ENCODE data around the gene HOXD13.

The HOXD13 gene

GRCh38 chr2:176102309-176102866 lies 9.9 kb downstream of the HOXD13 start:
- Histone ChIP-seq H3K27me3 (replicated peaks; ENCODE audit: control insufficient read depth, insufficient read depth, low read length) (no peaks in the 10 kb centered on the region; the same call in 1 of the 2 replicates), H3K36me3 (ENCODE audit: control insufficient read depth, insufficient read depth, low read length) (no peaks in the 10 kb centered on the region), H3K4me3 (replicated peaks; ENCODE audit: low read depth, low read length) (no peak overlapping the region)
- no peak for TF ChIP-seq CTCF (IDR thresholded peaks at IDR 0.05; ENCODE audit: insufficient read depth, low read length, poor library complexity, severe bottlenecking)
- DNase-seq (ENCODE audit: extremely low read depth, insufficient read length): no peak

GRCh38 chr2:176103194-176103593 lies 10.7 kb downstream of the HOXD13 start:
- no peaks in the 10 kb centered on the region; the same call in 1 of the 2 replicates for H3K27me3 ChIP-seq (replicated peaks; ENCODE audit: control insufficient read depth, insufficient read depth, low read length)
- no peak overlapping the region for H3K4me3 ChIP-seq (replicated peaks; ENCODE audit: low read depth, low read length)
- TF ChIP-seq CTCF (IDR thresholded peaks at IDR 0.05; ENCODE audit: insufficient read depth, low read length, poor library complexity, severe bottlenecking): no peak

GRCh38 chr2:176103742-176104315 lies 11.3 kb downstream of the HOXD13 start:
- no peak for DNase-seq (ENCODE audit: extremely low read depth, insufficient read length)
- no peaks in the 10 kb centered on the region for H3K36me3 ChIP-seq (ENCODE audit: control insufficient read depth, insufficient read depth, low read length)
- no peak for TF ChIP-seq CTCF (IDR thresholded peaks at IDR 0.05; ENCODE audit: insufficient read depth, low read length, poor library complexity, severe bottlenecking)
- no peaks in the 10 kb centered on the region; the same call in 1 of the 2 replicates for H3K27me3 ChIP-seq (replicated peaks; ENCODE audit: control insufficient read depth, insufficient read depth, low read length)
- H3K4me3 ChIP-seq (replicated peaks; ENCODE audit: low read depth, low read length): no peak overlapping the region

More at GRCh38 chr2:176103194-176103593, 10.7 kb downstream of the HOXD13 start:
- no peaks in the 10 kb centered on the region for H3K36me3 ChIP-seq (ENCODE audit: control insufficient read depth, insufficient read depth, low read length)
- DNase-seq (ENCODE audit: extremely low read depth, insufficient read length): no peak

GRCh38 chr2:176104316-176105077 lies 12.0 kb downstream of the HOXD13 start:
- Histone ChIP-seq H3K4me3 (replicated peaks; ENCODE audit: low read depth, low read length) (no peak overlapping the region), H3K36me3 (ENCODE audit: control insufficient read depth, insufficient read depth, low read length) (no peaks in the 10 kb centered on the region), H3K27me3 (replicated peaks; ENCODE audit: control insufficient read depth, insufficient read depth, low read length) (no peaks in the 10 kb centered on the region; the same call in 1 of the 2 replicates)
- TF ChIP-seq CTCF (IDR thresholded peaks at IDR 0.05; ENCODE audit: insufficient read depth, low read length, poor library complexity, severe bottlenecking): no peak
- no peak for DNase-seq (ENCODE audit: extremely low read depth, insufficient read length)

- no peaks in the 10 kb centered on the region for H3K36me3 ChIP-seq (ENCODE audit: control insufficient read depth, insufficient read depth, low read length)
- no peak overlapping the region for H3K4me3 ChIP-seq (replicated peaks; ENCODE audit: low read depth, low read length)
- H3K27me3 ChIP-seq (replicated peaks; ENCODE audit: control insufficient read depth, insufficient read depth, low read length): no peaks in the 10 kb centered on the region; the same call in 1 of the 2 replicates
- TF ChIP-seq CTCF (IDR thresholded peaks at IDR 0.05; ENCODE audit: insufficient read depth, low read length, poor library complexity, severe bottlenecking): no peak
- DNase-seq (ENCODE audit: extremely low read depth, insufficient read length): no peak
Measured at GRCh38 chr2:176105078-176105729, 12.7 kb downstream of the HOXD13 start.

Data from GM06990 (cell line).